Type B pancreatic cell (in vitro differentiated cells): ENCODE measurements around the gene TSR1. TPM values are rescaled to one million over a fixed set of nuclear protein-coding genes. Genes with fewer than 3 reads are reported as not detected.

Source experiments
- DNase-seq: peaks from one replicate; pipeline ENCODE4 v3.0.0; 2021; ENCODE audit warnings: mixed read lengths; ENCODE audit not compliant: unreplicated experiment; ENCODE audit errors: extremely low spot score
- H3K27ac Mint-ChIP-seq: 2 replicates; pipeline ENCODE4 v1.8.0; 2021; ENCODE audit warnings: mild to moderate bottlenecking, mixed read lengths
- H3K27me3 Mint-ChIP-seq: 2 replicates; pipeline ENCODE4 v1.8.0; 2021; ENCODE audit warnings: mixed read lengths
- H3K36me3 Mint-ChIP-seq: 2 replicates; pipeline ENCODE4 v1.8.0; 2021; ENCODE audit warnings: mixed read lengths
- H3K4me1 Mint-ChIP-seq: one replicate; pipeline ENCODE4 v1.8.0; 2021; ENCODE audit warnings: mixed read lengths; ENCODE audit not compliant: unreplicated experiment
- H3K4me3 Mint-ChIP-seq: 2 replicates; pipeline ENCODE4 v1.8.0; 2021; ENCODE audit warnings: mild to moderate bottlenecking, mixed read lengths
- H3K9me3 Mint-ChIP-seq: 2 replicates; pipeline ENCODE4 v1.8.0; 2021; ENCODE audit warnings: mixed read lengths
- total RNA-seq: library from RNA; stranded (reverse); gene quantifications from 2 replicates; pipeline ENCODE4 v1.2.1, GENCODE V29; 2021; ENCODE audit warnings: low replicate concordance
- TF ChIP-seq, protein P1 (sequence below): fragments of 200-600 bp; sonication (generic); conservative IDR thresholded peaks from 2 replicates; pipeline ENCODE4 v1.5.0; 2021; ENCODE audit warnings: antibody characterized with exemption, mild to moderate bottlenecking

The TSR1 gene
- total RNA-seq, 1 donor from 2014 or later = 40.3 TPM

DNA sequence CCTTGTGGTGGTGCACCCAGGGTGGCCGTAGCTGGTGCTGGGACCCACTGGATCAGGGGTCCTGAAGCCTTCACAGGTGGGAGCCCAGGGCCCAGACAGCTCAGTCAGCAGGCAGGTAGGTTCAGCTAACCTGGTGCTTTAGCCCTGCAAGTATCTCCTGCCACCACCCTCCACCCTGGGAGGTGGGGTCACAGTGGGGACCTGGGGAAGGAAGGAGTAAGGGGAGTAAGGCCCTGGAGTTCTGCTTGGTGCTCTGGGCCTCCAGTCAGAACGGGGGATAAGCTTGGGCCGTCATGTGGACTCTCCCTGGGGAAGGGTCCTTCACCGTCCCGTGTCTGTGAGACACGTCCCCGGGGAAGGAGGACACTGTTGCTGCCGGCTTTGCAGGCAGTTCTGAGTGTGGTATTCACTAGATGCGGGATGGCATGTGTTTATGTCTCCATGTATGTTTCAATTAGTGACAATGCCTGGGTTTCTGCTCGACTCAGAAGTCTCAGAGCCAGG is 21.7 kb upstream of the TSR1 start:
- Mint-ChIP-seq H3K4me1 (peaks cover 11% of the 10 kb centered on the region), H3K9me3 (no peaks in the 10 kb centered on the region), H3K36me3 (peaks cover 10% of the 10 kb centered on the region), H3K27me3 (no peaks in the 10 kb centered on the region), H3K27ac (no peak overlapping the region), H3K4me3 (no peak overlapping the region)
- TF ChIP-seq, protein P1, sequence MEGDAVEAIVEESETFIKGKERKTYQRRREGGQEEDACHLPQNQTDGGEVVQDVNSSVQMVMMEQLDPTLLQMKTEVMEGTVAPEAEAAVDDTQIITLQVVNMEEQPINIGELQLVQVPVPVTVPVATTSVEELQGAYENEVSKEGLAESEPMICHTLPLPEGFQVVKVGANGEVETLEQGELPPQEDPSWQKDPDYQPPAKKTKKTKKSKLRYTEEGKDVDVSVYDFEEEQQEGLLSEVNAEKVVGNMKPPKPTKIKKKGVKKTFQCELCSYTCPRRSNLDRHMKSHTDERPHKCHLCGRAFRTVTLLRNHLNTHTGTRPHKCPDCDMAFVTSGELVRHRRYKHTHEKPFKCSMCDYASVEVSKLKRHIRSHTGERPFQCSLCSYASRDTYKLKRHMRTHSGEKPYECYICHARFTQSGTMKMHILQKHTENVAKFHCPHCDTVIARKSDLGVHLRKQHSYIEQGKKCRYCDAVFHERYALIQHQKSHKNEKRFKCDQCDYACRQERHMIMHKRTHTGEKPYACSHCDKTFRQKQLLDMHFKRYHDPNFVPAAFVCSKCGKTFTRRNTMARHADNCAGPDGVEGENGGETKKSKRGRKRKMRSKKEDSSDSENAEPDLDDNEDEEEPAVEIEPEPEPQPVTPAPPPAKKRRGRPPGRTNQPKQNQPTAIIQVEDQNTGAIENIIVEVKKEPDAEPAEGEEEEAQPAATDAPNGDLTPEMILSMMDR = no peak
- no peak for DNase-seq

DNA sequence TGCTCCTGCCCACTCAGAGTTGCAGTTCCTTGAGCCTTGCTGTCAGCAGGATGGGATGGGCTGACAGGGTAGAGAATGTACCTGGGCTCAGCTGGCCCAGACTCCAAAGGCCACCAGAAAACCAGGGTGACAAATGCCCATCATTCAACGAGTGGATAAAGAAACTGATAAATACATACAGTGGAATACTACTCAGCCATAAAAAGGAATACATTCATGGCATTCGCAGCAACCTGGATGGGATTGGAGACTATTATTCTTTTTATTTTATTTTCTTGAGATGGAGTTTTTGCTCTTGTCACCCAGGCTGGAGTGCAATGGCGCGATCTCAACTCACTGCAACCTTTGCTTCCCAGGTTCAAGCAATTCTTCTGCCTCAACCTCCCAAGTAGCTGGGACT is 21.0 kb upstream of the TSR1 start:
- DNase-seq = no peak
- Mint-ChIP-seq H3K9me3 (no peaks in the 10 kb centered on the region), H3K36me3 (peaks cover 6% of the 10 kb centered on the region), H3K27me3 (no peaks in the 10 kb centered on the region), H3K4me1 (peaks cover 11% of the 10 kb centered on the region), H3K4me3 (no peak overlapping the region), H3K27ac (no peak overlapping the region)
- TF ChIP-seq, protein P1 = no peak

DNA sequence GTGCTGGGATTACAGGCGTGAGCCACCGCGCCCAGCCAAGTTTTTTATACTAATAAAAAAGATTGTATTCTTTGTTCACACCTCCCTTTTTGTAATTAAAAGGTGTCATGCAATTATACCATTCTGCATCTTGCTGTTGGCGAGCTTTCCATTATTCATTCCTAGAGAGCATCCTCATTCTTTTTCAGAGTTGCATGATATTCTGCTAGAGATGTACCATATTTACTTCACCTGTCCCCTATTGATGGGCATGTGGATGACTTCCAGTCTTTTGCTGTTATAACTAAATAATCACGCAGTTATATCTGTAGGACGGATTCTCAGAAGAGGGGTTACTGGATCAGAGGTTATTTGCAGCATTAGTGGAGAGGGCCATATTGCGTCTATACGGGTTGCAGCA is 18.1 kb upstream of the TSR1 start:
- no peak for DNase-seq
- Mint-ChIP-seq H3K27ac (no peak overlapping the region), H3K4me1 (peaks cover 4% of the 10 kb centered on the region), H3K9me3 (no peaks in the 10 kb centered on the region), H3K36me3 (no peaks in the 10 kb centered on the region), H3K27me3 (no peaks in the 10 kb centered on the region), H3K4me3 (no peak overlapping the region)
- TF ChIP-seq, protein P1 = no peak

DNA sequence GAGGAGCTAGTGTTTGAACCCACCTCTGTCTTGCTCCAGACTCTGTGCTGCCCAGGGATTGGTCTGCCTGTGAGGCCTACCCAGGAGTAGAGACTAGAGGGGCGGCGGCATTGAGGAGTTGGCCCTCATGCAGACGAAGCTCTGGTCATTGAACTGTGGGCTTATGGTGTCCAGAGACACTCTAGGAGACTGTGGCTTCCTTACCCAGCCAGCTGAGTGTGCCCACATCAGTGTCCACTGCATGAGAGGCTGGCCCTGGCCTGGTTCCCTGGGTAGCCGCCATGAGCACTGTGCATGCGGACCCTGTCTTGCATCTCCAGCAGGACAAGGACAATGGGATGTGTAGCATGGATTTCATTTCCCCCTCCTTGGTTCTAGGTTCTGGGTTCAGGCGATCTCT is 15.0 kb upstream of the TSR1 start:
- Mint-ChIP-seq H3K36me3 (no peaks in the 10 kb centered on the region), H3K4me3 (no peak overlapping the region), H3K27ac (no peak overlapping the region), H3K4me1 (peaks cover 13% of the 10 kb centered on the region), H3K27me3 (no peaks in the 10 kb centered on the region), H3K9me3 (no peaks in the 10 kb centered on the region)
- TF ChIP-seq, protein P1 = no peak
- DNase-seq = no peak

DNA sequence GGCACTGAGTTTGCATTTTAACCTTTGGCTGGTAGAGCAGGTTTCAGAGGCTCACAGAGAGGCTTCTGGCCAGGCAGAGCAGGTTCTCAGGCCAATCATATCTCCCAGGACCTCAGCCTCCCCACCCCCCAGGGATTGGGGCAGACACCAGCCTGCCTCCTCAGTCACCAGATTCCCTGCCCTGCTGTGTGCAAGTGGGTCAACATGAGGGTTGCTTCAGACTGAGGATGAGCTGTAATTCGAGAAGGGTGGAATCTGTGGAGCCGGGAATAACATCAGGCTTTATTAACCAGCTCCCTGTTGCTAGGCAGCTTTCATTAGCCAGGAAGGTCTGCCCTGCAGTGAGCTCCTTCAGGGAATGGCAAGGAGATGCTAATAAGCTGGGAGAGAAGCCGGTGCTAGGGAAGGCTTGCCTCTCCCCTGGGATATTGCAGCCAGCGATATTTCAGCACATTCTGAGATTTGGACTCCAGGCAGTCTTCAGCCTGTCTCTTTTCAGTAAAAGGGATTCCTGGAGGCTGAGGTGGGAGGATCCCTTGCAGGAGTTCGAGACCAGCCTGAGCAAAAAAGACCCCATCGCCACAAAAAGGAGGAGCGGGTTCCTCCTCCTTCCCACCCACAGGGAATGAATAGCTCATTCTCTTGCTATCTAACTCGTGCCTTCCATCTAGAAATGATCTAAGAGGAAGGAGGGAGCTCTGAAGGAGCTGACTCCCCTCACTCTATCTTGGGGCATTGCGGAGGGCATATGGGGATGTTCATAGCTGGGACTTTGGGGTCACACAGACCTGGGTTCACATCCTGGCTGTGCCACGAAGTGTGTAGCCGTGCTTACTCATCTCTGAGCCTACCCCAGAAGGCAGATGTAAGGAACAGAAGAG is 11.8 kb upstream of the TSR1 start:
- no peak for DNase-seq

More for the DNA sequence above, 11.8 kb upstream of the TSR1 start:
- Mint-ChIP-seq H3K27me3 (no peaks in the 10 kb centered on the region), H3K27ac (peak overlapping the region; percentile 86), H3K4me3 (peak overlapping the region; percentile 36), H3K9me3 (no peaks in the 10 kb centered on the region), H3K36me3 (no peaks in the 10 kb centered on the region), H3K4me1 (peaks cover 19% of the 10 kb centered on the region)
- TF ChIP-seq, protein P1 = no peak
